Neuron (in vitro differentiated cells): ENCODE results near the gene IGFBP5.

Experiments
- H2AFZ ChIP-seq: one replicate; pipeline ENCODE4 v1.6.1; 2013; ENCODE audit warnings: low read depth, mild to moderate bottlenecking, inconsistent platforms, low read length, moderate library complexity
- H3K27me3 ChIP-seq: one replicate; pipeline ENCODE4 v1.6.1; 2013; ENCODE audit warnings: low read length; ENCODE audit not compliant: insufficient read depth
- H3K36me3 ChIP-seq: one replicate; pipeline ENCODE4 v1.6.1; 2013; ENCODE audit warnings: low read length; ENCODE audit not compliant: insufficient read depth
- H3K4me1 ChIP-seq: one replicate; pipeline ENCODE4 v1.6.1; 2013; ENCODE audit warnings: low read length; ENCODE audit not compliant: insufficient read depth
- H3K4me3 ChIP-seq: 2 replicates; pipeline ENCODE4 v1.5.1; 2013; ENCODE audit warnings: mild to moderate bottlenecking, low read length, moderate library complexity
- H3K9me3 ChIP-seq: one replicate; pipeline ENCODE4 v1.6.1; 2013; ENCODE audit warnings: low read length

The IGFBP5 gene

DNA sequence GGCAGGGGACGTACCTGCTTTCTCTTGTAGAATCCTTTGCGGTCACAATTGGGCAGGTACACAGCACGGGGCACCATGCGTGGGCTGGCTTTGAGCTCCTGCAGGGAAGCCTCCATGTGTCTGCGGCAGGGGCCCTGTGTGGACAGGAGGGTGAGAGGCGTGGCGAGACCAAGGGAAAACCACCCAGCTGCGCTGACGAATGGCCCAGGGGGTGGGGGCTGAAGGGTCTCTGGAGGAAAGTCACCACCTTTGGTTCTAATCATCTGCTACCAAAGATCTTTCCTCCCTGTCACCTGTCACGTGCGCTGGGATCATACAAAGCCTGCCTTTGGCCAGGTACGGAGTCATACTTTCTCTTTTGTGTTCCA is 17.3 kb downstream of the IGFBP5 start:
- Histone ChIP-seq H2AFZ (no peak overlapping the region), H3K36me3 (peaks cover 10% of the 10 kb centered on the region), H3K4me3 (no peak overlapping the region), H3K4me1 (no peaks in the 10 kb centered on the region), H3K9me3 (no peaks in the 10 kb centered on the region), H3K27me3 (no peaks in the 10 kb centered on the region)

DNA sequence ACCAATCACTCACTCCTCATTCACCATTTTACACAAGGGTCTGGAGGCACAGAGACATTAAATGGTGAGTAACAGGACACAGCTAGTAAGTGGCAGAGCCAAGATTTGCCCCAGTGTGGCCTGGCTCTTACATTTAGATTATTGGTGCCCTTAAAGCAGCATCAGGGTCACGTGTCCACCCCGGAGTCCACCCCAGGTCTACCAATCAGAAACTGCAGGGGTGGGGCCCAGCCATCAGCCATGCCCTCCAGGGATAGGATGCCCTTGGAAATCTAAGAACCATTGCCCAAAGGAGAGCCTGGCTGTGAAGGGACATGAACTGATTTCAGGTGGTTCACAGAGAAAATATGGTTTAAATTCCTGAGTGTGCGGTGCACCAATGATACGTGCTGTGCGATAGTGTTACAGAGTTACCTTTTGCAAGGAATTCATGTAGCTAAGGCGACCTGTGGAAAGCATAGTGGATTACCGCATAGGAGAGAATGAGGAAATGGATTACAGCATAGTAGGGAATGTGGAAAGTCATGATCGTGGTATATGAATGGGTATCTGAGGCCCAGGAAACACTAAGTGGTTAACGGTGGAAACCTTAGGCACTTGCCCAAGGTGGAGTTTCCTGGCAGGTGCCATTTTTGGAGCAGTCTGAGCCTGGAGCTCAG is 17.8 kb downstream of the IGFBP5 start:
- H3K36me3 ChIP-seq: peaks cover 10% of the 10 kb centered on the region
- H3K27me3 ChIP-seq: no peaks in the 10 kb centered on the region
- no peaks in the 10 kb centered on the region for H3K9me3 ChIP-seq
- H3K4me1 ChIP-seq: no peaks in the 10 kb centered on the region
- no peak overlapping the region for H3K4me3 ChIP-seq
- no peak overlapping the region for H2AFZ ChIP-seq

DNA sequence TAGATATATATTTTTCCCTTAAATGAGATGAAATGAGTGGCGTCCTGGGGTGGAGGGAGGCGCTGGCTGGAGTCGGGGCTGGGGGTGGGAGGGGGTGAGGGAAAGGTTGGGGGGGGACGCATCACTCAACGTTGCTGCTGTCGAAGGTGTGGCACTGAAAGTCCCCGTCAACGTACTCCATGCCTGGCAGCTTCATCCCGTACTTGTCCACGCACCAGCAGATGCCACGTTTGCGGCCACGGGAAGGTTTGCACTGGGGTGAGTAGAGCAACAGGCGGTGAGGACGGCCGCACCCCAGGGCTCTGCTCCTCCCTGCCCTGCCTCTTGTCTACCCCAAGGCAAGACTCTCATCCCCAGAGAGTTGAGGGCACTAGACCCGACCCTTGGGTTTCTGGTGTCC is 18.7 kb downstream of the IGFBP5 start:
- Histone ChIP-seq H2AFZ (no peak overlapping the region), H3K36me3 (peaks cover 10% of the 10 kb centered on the region), H3K4me3 (no peak overlapping the region), H3K4me1 (no peaks in the 10 kb centered on the region), H3K9me3 (no peaks in the 10 kb centered on the region), H3K27me3 (no peaks in the 10 kb centered on the region)

GRCh38 chr2:216674376-216674775 is 21.0 kb downstream of the IGFBP5 start:
- Histone ChIP-seq H3K4me1 (no peaks in the 10 kb centered on the region), H3K9me3 (no peaks in the 10 kb centered on the region), H3K27me3 (no peaks in the 10 kb centered on the region), H2AFZ (no peak overlapping the region), H3K4me3 (no peak overlapping the region), H3K36me3 (peaks cover 10% of the 10 kb centered on the region)

- H2AFZ ChIP-seq: no peak overlapping the region
- H3K4me3 ChIP-seq: no peak overlapping the region
- no peaks in the 10 kb centered on the region for H3K4me1 ChIP-seq
- H3K9me3 ChIP-seq: no peaks in the 10 kb centered on the region
- H3K36me3 ChIP-seq: peaks cover 10% of the 10 kb centered on the region
- no peaks in the 10 kb centered on the region for H3K27me3 ChIP-seq
Observed at GRCh38 chr2:216673609-216674008, 21.7 kb downstream of the IGFBP5 start.

DNA sequence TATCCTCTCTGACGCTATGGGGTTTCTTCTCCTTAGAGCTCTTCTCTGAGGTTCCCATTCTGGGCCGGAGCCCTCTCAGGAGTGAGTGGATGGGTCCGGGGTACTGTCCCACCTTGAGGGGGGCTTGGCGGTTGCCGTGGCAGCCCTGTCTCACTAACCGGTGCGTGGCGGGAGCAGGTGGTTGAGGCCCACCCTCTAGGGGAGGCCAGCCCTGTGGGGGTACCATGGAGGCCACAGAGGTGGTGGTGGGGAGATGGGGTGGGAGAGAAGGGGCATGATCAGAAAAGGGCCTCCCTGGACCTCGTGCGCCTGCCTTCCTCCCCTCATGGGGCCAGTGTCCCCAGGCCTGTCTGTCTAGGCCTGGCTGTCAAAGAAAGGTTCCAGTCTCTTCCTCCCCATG is 22.3 kb downstream of the IGFBP5 start:
- H2AFZ ChIP-seq: no peak overlapping the region
- H3K9me3 ChIP-seq: no peaks in the 10 kb centered on the region
- no peaks in the 10 kb centered on the region for H3K27me3 ChIP-seq
- H3K36me3 ChIP-seq: peaks cover 7% of the 10 kb centered on the region
- no peak overlapping the region for H3K4me3 ChIP-seq
- no peaks in the 10 kb centered on the region for H3K4me1 ChIP-seq

DNA sequence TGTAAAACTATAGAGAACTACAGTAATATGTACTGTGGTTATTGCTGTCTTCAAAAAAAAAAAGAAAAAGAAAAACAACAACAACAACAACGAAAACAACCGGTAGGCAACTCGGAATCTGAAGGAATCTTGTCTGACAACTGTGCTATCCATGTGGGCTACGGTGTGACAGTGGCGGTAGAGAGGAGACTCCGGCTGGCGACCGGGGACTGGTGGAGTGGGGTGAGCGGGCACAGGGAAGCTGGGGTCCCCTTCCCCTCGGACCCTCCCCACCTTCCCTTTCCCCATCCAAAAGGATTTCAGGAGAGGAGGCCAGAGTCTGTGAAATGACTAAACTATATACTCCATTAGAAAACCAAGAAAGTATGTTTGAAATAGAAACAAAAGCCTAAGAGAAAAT is 22.9 kb downstream of the IGFBP5 start:
- no peaks in the 10 kb centered on the region for H3K9me3 ChIP-seq
- no peak overlapping the region for H3K4me3 ChIP-seq
- no peaks in the 10 kb centered on the region for H3K4me1 ChIP-seq
- H3K27me3 ChIP-seq: no peaks in the 10 kb centered on the region
- H2AFZ ChIP-seq: no peak overlapping the region
- peaks cover 3% of the 10 kb centered on the region for H3K36me3 ChIP-seq

- no peaks in the 10 kb centered on the region for H3K4me1 ChIP-seq
- peaks cover 2% of the 10 kb centered on the region for H3K36me3 ChIP-seq
- H3K27me3 ChIP-seq: no peaks in the 10 kb centered on the region
- H3K9me3 ChIP-seq: no peaks in the 10 kb centered on the region
- H3K4me3 ChIP-seq: no peak overlapping the region
- no peak overlapping the region for H2AFZ ChIP-seq
Observed at GRCh38 chr2:216671791-216672343, 23.5 kb downstream of the IGFBP5 start.

DNA sequence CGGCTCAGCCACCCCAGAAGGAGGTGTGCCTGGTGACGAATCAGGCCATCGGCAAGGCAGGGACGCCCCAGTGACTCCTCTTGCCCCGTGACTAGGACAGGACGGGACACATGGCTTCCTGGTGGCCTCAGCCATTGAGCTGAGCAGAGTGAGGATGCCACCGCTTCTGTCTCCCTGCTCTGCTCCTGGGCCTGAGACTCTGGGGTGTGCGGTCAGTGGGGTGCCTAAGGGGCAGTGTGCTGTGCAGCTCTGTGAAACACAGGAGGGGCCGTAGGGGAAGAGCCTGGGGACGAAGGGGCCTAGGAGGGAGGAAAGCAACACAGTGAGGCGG is 24.3 kb downstream of the IGFBP5 start:
- Histone ChIP-seq H3K4me1 (no peaks in the 10 kb centered on the region), H3K9me3 (no peaks in the 10 kb centered on the region), H2AFZ (no peak overlapping the region), H3K36me3 (peaks cover under 1% of the 10 kb centered on the region), H3K4me3 (no peak overlapping the region), H3K27me3 (no peaks in the 10 kb centered on the region)

DNA sequence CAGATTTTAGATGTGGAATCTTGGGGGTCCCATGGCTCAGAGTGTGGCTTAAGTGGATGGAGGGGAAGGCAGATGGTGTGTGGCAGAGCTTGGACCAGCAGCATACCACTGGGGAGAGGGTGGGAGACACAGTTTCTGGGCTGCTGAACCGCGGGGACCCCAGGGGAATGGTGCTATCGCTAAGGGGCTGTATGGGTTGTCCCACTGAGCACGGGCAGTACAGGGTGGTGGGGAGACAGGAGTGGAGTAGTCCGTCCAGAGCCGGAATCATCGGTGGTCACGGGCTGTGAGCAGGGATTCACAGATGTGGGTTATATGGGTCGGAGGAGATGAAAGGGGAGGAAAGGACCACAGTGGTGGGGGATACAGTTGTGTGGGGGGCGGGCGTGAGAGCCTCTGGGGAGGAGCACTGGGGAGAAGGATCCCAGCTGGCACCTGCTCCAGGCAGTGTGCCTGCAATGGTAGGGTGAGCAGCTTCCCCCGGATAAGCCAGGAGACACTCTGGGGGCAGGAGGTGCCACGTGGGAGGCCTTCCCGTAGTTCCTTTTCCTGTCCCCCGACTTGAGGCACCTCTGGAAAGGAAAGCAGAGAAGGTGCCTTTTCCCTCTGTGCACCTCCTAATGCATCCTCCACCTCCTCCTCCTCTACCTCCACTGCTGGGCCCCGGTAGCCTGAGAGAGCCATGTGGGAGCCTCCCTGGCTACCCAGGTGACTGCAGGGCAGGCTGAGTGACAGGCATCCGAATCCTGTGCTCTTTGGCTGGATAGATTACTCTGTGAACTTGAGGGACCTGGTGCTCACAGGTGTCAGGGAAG is 24.9 kb downstream of the IGFBP5 start:
- Histone ChIP-seq H3K27me3 (no peaks in the 10 kb centered on the region), H3K4me3 (no peak overlapping the region), H3K4me1 (peaks cover 4% of the 10 kb centered on the region), H2AFZ (no peak overlapping the region), H3K36me3 (no peaks in the 10 kb centered on the region), H3K9me3 (no peaks in the 10 kb centered on the region)

DNA sequence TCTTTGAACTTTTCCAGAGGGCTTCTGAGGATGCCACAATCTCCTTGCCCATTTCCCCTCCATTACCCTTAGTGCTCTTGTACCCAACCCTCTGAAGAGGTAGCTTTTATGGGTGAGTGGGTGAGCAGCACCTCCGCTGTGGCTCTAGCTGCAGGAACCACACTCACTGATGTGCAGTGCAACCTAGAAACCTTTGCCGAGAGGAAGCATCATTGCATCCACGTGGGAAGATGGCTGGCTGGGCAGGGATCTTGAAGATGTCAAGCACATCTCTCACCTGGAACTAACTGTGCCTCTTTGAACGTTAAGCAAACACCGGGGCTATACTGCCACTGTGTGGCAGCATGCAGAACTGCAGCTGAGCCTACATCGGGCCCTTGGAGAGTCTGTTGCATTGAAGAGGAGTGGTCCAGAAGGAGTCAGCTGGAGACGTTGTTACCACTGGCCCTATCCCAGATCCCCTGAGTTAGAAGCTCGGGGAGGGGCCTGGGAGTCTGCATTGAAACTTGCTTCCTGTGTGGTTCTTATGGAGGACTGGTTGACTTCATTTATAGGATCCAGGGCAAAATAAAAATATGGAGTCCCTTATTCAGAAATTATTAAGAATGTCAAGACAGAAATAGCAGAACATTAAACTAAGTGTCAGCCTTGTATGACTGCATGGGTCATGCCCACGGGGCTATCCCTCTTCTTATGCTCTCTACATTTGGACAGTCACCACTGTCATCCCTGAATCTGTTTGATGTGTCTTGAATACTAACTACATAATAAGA is 28.7 kb downstream of the IGFBP5 start:
- Histone ChIP-seq H3K9me3 (no peaks in the 10 kb centered on the region), H3K36me3 (peaks cover 25% of the 10 kb centered on the region), H3K4me3 (no peak overlapping the region), H2AFZ (no peak overlapping the region), H3K4me1 (peaks cover 5% of the 10 kb centered on the region), H3K27me3 (no peaks in the 10 kb centered on the region)

GRCh38 chr2:216665717-216666116 is 29.6 kb downstream of the IGFBP5 start:
- Histone ChIP-seq H2AFZ (no peak overlapping the region), H3K27me3 (no peaks in the 10 kb centered on the region), H3K9me3 (no peaks in the 10 kb centered on the region), H3K4me1 (peaks cover 5% of the 10 kb centered on the region), H3K4me3 (no peak overlapping the region), H3K36me3 (peaks cover 34% of the 10 kb centered on the region)

DNA sequence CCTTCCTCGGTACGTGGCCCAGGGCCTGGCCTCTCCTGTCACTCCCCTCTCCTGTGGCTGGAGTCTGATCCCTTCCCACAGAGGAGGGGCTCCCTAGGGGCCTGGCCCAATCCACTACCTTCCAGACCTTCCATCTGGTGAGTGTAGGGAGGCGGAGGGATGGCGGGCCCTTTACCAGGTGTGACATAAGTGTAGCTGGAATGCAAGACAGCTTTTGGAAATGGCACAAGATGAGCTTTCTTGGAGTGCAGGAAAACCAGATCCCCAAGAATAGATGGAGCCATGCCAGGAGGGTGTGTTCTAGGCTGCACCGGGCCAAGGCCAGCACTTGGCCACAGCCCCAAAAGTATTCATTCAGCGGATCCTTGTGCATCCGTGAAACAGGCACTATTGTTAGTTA is 30.1 kb downstream of the IGFBP5 start:
- Histone ChIP-seq H2AFZ (no peak overlapping the region), H3K4me1 (peaks cover 5% of the 10 kb centered on the region), H3K27me3 (no peaks in the 10 kb centered on the region), H3K4me3 (no peak overlapping the region), H3K9me3 (no peaks in the 10 kb centered on the region), H3K36me3 (peaks cover 39% of the 10 kb centered on the region)
